Activated CD8-positive, alpha-beta memory T cell treated with anti-CD3 and anti-CD28 coated beads, Interleukin-2, amount 50 U/mL, for 24 hours (primary cell): ENCODE data around the gene MYH11.

ENCODE experiments used
- DNase-seq: peaks from one replicate; pipeline ENCODE4 v3.0.0-alpha.2; 2020; ENCODE audit errors: extremely low read depth

The MYH11 gene

GRCh38 chr16:15777533-15778203, 79.2 kb downstream of the MYH11 start:
- no peak for DNase-seq

DNA sequence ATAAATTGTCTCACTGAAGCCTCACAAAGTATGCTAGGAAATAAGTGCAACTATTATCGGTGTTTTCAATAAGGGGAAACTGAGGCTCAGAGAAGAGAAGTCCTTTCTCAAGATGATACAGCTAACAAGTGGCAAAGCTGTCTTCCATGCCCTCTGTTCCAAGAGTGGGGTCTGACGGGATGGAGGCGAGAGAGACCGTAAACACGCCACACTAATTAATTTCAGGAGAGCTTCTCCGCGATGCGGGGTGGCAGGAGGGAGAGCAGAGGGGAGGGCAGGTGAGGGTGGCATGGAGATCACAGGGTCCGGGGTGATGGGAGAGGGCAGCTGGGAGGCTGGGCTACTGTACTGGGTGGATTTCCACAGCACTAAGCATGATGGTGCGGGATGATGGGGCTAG, 80.3 kb downstream of the MYH11 start:
- no peak for DNase-seq

DNA sequence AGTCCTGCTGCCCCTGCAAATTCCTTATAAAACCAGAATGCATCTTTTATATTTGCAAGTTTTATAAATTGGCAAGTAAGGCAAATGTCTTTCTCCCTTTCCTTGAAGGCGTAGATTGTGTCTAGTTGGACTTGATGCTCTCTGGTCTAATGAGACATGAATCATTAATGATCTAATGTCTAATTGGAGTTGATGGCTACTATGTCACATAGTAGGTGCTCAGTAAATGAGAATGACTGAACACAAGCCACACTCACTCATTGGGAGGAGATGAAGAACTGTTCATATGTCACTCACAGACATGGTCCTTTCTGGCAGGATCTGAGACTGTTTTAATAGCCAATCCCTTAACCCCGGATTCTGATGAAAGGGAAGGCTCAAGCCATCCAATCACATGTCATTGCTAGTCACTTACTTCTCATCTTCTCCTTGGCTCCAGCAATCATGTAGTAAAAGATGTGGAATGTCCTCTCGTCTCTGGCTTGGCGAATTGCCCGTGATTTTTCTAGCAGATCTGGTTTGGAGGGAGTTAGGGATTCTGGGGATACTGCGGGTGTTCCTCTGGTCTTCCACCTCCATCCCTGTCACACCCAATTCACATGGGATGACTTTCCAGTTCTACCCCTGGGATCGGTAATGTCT, 81.0 kb downstream of the MYH11 start:
- no peak for DNase-seq

GRCh38 chr16:15775209-15775608, 81.6 kb downstream of the MYH11 start:
- no peak for DNase-seq

DNA sequence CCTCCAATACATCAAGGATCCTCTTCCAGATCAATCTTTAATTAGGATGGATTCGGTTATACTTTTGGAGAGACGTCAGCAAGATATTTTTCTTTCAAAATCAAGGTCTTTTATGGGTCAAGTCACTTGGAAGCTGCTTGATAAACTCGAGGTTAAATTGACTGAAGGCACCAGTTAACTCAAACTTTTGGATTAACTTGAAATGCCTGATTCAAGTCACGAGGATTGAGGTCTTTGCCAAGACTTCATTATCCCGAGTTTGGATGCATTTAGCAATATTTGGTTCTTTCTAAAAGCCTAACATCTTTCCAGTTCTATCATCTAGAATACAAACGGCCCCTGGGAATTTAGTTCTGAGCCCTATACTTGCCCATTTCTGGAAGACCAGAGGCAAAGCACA, 82.9 kb downstream of the MYH11 start:
- no peak for DNase-seq

GRCh38 chr16:15772579-15773293, 84.1 kb downstream of the MYH11 start:
- no peak for DNase-seq

DNA sequence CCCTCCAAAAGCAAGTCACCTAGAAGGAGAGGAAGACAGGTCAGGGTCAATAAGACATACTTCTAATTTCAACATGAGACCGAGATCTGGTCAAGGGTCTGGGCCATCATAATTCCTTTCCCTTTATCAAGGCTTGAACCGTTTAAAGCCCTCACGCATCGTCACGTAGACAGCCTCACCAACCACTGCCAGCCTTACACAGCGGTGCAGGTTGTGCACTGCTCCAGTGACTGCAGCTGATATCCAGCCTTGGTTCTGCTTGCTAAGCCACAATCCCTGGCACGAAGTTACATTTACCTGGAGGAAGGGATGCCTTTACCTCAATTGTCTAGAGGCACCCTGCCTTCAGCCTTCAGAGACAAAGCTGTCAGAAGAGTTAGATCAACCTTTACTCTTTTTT, 85.1 kb downstream of the MYH11 start:
- no peak for DNase-seq

- DNase-seq, result no peak
Observed at GRCh38 chr16:15770512-15770911, 86.3 kb downstream of the MYH11 start.

- DNase-seq, result no peak
Observed at GRCh38 chr16:15770107-15770506, 86.7 kb downstream of the MYH11 start.

- no peak for DNase-seq
Observed at GRCh38 chr16:15769239-15769638, 87.6 kb downstream of the MYH11 start.

GRCh38 chr16:15768201-15768600, 88.6 kb downstream of the MYH11 start:
- no peak for DNase-seq

- DNase-seq, result no peak
Observed at GRCh38 chr16:15766918-15767317, 89.9 kb downstream of the MYH11 start.

DNA sequence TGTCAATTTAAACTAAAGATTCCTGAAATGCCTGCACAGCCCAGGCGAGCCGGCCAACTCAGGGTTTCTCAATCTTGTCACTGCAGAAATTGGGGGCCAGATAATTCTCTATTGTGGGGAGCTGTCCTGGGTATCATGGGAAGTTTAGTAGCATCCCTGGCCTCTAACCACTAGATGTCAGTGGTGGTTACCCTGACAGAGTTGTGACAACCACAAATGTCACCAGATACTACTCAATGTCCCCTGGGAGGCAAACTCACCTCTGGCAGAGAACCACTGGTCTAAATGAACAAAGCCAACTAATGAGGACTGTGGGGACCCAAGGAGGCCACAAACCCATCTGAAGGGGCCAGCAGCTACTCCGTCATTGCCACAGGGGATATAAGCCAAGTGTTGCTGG, 90.9 kb downstream of the MYH11 start:
- DNase-seq, result no peak

DNA sequence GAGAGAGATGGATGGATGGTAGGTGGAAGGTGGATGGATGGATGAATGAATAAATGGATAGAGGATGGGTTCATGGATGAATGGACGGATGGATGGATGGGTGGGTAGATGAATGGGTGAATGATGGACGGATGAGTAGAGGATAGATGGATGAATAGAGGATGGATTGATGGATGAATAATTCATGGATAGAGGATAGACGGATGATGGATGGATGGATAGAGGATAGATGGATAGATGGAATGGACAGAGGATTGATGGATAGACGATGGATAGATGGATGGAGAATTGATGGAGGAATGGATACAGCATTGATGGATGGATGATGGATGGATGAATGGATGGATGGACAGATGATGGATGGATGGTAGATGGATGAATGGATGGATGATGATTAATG, 91.7 kb downstream of the MYH11 start:
- DNase-seq, result no peak

DNA sequence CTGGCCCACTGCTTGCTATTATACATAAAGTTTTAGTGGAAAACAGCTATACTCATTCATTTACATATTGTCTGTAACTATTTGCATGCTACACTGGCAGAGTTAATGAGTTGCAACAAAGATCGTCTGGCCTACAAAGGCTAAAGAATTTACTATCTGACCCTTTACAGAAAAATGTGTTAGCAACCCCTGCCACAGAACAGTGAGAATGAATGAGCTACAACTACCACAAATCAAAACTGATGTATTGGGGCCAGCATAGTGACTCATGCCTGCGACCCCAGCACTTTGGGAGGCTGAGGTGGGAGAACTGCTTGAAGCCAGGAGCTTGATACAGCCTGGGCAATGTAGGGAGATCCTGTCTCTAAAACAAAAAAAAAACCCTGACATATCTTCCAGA, 92.7 kb downstream of the MYH11 start:
- no peak for DNase-seq

DNA sequence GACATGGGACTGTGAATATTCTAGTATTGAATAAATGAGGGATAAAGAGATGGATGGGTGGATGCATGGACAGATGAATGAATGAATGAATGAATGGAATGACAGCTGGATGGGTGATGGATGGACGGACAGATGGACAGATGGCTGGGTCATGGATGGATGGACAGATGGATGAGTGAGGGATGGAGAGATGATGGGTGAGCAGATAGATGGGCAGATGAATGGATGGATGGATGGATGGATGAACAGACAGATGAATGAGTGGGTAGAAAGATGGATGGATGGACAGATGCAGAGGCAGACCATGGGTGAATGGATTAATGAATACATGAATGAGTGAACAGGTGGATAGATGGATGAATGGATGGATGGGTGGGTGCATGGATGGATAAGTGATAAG, 96.7 kb downstream of the MYH11 start:
- no peak for DNase-seq

GRCh38 chr16:15759070-15759469, 97.8 kb downstream of the MYH11 start:
- DNase-seq, result no peak

DNA sequence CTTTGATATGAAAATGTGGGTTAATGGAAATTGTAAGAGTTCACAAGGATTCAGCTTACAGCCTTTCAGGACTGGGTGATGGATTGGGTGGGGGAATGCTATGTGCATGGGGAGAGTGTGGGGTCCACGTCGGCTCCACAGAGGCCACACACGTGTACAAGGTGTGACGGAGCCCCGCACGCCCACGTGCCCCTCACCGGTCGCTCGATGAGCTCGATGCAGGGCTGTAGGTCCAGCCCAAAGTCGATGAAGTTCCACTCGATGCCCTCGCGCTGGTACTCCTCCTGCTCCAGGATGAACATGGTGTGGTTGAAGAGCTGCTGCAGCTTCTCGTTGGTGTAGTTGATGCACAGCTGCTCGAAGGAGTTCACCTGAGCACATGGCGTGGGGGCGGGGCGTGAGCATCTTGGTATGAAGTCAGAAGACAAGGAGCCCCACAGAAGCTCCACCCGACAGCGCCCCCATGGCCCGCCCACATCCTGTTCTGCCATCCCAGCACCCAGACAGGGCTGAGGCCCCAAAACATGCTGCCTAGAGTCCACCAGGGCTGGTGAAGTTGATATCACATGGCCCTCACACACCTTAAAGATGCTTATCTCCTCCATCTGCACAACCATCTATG, 99.1 kb downstream of the MYH11 start:
- DNase-seq, result no peak

GRCh38 chr16:15757077-15757386, 99.8 kb downstream of the MYH11 start:
- no peak for DNase-seq

- DNase-seq, result no peak
Observed at GRCh38 chr16:15754821-15755534, 101.8 kb downstream of the MYH11 start.

- DNase-seq, result no peak
Observed at GRCh38 chr16:15752717-15753488, 103.9 kb downstream of the MYH11 start.

- no peak for DNase-seq
Observed at GRCh38 chr16:15751940-15752339, 104.9 kb downstream of the MYH11 start.
